CD4-positive, alpha-beta T cell treated with Interleukin-10 for 1 hour (primary cell): ENCODE data around the gene TMEM132E.
A peak's percentile ranks its signal among the peaks of the same experiment; 100 is the strongest.
"Not testable (repeated sequence)": the region's sequence is repeated elsewhere in the genome, so short reads cannot be mapped to it uniquely, and the experiment has no call there.

Experiments
- DNase-seq: peaks from one replicate; pipeline ENCODE4 v3.0.0-alpha.2; 2020

TMEM132E gene, protein sequence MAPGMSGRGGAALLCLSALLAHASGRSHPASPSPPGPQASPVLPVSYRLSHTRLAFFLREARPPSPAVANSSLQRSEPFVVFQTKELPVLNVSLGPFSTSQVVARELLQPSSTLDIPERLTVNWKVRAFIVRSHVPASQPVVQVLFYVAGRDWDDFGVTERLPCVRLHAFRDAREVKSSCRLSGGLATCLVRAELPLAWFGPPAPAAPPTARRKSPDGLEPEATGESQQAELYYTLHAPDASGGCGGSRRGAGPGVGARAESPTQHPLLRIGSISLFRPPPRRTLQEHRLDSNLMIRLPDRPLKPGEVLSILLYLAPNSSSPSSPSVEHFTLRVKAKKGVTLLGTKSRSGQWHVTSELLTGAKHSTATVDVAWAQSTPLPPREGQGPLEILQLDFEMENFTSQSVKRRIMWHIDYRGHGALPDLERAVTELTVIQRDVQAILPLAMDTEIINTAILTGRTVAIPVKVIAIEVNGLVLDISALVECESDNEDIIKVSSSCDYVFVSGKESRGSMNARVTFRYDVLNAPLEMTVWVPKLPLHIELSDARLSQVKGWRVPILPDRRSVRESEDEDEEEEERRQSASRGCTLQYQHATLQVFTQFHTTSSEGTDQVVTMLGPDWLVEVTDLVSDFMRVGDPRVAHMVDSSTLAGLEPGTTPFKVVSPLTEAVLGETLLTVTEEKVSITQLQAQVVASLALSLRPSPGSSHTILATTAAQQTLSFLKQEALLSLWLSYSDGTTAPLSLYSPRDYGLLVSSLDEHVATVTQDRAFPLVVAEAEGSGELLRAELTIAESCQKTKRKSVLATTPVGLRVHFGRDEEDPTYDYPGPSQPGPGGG (N-terminal part only)

GRCh38 chr17:34579017-34579946 is at the start of gene TMEM132E:
TSS of gene TMEM132E (plus strand) at chr17:34579582. CDS start at chr17:34581077, 1,495 bp downstream.
- DNase-seq = no peak

GRCh38 chr17:34530918-34531317 is 48.5 kb upstream of the TMEM132E start:
- no peak for DNase-seq

DNA sequence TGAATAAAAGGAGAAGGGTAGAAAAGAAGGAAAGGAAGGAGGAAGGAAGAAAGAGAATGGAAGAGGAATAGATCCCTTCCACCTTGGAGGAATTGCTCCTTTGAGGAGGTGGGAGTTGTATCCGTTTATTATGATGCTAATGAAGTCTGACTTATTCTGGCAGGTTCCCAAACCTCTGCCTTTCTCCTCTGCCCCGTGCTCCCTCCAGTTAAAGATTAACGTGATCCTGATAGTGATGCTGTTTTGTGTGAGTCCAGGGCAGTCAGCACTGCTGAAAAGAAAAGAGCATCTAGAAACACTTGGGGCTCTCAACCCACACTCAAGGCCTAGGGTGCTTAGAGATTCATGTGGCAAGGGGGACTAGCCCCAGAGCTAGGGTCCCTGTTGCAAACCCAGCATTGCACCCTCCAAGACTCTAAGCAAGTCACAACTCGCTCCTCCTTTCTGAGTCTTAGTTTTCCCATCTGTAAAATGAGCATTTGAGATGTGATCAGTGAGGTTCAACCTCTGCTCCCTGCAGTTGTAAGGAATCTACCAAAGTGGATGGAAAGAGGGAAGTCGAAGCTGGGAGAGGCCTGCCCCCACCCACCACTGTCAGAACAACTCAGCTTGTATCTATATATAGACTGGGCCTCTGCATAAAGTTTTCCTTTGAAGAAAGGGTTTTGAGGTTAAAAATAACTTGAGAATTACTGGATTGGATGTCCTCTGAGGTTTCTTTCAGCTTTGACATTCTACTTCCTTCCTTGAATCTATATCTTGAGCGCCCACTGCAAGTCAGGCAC is 46.9 kb upstream of the TMEM132E start:
- no peak for DNase-seq

DNA sequence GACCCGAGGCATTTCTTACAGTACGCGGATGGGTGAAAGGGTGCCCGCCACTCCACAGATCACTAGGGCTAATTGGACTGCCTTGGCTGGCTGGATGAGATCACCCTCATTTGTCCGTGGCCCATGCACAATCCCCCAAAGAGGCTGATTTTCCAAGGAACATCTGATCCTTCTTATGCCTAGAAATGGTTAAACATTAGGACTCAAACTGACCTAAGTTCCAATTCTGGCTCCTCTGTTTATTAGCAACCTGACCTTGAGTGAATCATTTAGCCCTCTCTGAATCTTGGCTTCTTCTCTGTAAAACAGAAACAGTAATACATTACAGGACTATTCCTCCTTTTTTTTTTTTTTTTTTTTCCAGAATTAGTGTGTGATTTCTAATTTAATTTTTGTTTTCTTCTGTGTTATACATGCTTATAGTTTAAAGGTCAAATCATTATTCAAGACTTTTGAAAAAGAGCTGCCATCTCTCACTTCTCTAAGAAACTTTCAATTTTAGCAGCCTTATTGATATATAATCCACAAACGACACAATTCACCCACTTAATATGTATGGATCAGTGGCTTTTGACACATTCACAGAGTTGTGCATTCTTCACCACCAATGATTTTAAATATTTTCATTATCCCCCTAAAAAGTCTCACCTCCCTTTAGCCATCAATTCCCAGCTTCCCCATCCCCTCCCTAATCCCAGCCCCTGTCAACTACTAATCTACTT is 45.4 kb upstream of the TMEM132E start:
- DNase-seq = no peak

GRCh38 chr17:34537445-34537844 is 41.9 kb upstream of the TMEM132E start:
- DNase-seq = no peak

DNA sequence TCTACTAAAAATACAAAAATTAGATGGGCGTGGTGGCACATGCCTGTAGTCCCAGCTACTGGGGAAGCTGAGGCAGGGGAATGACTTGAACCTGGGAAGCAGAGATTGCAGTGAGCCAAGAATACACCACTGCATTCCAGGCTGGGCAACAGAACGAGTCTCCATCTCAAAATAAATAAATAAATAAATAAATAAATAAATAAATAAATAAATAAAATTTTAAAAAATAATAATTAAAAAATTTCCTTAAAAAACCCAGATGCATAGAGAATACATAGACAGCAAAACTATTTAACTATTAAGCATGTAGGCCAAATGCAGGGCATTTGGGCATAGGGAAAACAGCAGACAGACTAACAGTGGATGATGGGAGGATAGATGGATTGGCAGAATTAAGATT is 40.8 kb upstream of the TMEM132E start:
- not testable (repeated sequence) for DNase-seq

GRCh38 chr17:34539881-34540280 is 39.5 kb upstream of the TMEM132E start:
- no peak for DNase-seq

DNA sequence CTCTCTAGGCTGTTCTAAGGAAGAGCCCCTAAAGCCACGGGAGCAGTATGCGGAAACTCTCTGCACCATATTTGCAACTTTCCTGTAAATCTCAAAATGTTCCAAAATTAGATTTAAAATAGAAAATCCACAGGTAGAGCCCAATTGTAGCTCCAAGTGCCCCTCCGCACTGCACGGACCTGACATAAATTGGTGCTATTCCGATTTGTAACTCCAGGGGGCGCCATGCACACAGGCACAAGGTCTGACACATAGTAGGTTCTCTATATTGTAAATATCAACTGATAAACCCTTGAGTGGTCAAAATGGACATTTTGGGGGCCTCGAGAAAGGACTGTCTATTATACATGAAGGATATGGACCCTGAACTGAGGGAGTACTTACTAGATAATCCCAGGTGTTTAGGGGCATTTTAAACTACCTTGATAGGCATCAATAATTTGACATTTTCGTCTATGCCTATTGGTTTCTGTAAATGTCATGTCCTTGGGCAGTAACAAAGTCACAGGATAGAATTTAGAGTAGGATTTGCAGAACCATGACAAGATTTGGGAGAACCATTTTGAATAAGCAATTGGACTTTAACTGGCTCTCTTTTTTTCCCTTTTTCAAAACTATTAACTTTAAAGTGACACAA is 36.6 kb upstream of the TMEM132E start:
- DNase-seq = peak; percentile 68

- no peak for DNase-seq
Measured at GRCh38 chr17:34547453-34548063, 31.8 kb upstream of the TMEM132E start.

DNA sequence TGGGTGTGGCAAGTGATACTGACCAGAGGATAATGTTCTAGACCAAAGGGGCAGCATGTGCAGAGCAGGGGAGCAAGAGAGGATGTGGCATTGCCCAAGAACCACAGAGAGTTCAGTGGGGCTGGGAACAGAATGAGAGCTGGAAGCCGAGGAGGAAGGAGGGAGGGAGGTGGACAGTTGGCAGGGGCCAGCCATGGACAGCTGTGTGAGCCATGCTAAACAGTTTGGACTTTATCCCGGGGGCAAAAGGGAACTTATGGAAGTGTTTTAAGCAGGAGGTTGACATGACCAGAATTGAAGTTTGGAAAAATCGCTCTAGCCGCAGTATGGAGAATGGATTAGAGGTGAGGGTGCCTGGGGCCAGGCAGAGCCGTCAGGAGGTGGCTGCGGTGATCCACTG is 29.4 kb upstream of the TMEM132E start:
- DNase-seq = no peak

- DNase-seq = no peak
Measured at GRCh38 chr17:34553907-34554306, 25.5 kb upstream of the TMEM132E start.

GRCh38 chr17:34556384-34556783 is 23.0 kb upstream of the TMEM132E start:
- no peak for DNase-seq

GRCh38 chr17:34556931-34557330 is 22.5 kb upstream of the TMEM132E start:
- DNase-seq = no peak

DNA sequence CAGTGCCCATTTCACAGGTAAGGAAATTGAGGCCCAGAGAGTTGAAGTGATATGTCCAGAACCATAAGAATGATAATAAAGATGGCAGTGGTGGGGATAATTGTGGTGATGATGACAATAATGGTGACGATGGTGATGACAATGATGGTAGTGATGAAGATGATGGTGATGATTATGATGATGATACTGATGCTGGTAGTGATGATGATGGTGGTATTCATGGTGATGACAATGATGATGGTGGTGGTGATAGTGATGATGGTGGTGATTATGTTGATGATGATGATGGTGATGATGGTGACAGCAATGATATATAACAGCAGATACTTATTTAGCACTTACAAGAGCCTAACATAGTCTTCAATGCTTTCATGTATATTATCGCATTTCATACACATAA is 18.1 kb upstream of the TMEM132E start:
- DNase-seq = no peak

DNA sequence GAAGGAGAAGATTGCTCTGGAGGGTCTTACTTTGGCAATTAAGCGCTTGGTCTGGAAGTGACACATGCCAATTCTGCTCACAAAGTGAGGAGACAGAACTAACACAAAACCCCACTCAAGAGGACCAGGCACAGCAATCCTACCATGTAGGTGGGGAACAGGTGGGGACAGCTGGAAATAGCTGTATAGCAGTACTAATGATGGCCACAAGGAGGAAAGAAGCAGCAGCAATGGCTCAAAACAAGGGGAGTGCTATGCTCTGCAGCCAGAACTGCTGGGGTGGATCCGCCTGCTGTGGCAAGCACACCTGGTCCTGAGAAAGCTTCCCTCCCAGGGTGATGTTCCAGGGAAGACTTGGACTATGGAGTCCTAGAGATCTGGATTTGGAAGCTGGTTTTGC is 17.0 kb upstream of the TMEM132E start:
- DNase-seq = peak; percentile 15

DNA sequence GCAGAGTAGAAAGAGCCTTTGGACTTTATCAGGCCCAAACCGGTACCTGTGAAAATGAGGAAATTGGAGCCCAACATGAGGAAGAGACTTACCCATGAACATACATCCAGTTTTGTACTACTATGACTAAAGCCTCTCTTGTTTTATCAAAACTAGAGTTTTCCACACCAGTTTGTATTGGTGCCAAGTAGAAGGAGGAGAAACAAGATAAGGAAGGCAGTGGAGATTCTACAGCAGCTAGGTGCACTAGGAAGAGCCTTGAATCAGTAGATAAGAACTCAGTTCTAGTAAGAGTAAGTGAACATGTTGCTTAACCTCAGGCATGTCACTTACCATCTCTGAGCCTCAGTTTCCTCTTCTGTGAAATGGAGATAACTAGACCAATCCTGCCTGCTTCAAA is 13.7 kb upstream of the TMEM132E start:
- DNase-seq = no peak

DNA sequence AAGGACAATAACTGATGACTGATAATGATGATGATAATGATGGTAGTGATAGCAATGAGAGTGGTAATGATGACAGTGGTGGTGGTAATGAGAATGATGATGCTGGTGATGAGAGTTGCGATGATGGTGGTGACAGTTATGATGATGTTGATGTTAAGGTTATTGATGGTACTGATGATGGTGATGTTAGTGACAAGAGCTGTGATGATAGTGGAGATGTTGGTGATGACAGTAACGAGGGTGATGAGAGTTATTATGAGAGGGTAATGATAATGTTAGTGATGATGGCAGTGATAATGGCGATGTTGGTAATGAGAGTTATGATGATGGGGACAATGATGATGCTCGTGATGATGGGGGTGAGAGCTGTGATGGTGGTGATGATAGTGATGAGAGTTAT is 13.2 kb upstream of the TMEM132E start:
- DNase-seq = no peak

- DNase-seq = no peak
Measured at GRCh38 chr17:34566873-34567272, 12.5 kb upstream of the TMEM132E start.

- DNase-seq = no peak
Measured at GRCh38 chr17:34567691-34568465, 11.5 kb upstream of the TMEM132E start.

DNA sequence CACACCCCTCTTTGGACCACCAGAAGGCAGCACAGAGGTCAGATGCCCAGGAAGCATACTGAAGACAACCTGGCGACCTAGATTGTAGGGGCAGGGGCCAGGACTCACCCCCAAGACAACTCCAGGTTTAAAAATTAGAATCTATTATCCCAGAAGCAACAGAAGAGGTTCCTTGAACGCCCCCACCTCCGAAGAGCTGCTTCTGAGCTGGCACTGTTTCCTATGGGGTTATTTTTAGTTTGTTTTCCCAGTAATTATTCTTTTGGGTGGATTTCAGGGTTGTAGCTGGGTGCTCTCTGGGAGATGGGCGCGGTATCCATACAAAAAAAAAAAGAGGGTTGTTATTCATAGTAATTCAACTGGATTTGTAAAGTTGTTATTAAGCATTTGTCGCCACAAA is 10.4 kb upstream of the TMEM132E start:
- DNase-seq = no peak
